ENCODE data around the gene C10orf67.
"Not testable (repeated sequence)": the region's sequence is repeated elsewhere in the genome, so short reads cannot be mapped to it uniquely, and the experiment has no call there.

C10orf67 gene

GRCh38 chr10:23263441-23264164, 81.0 kb downstream of the C10orf67 start:
- TF ChIP-seq CTCF (IDR thresholded peaks at IDR 0.05; ENCODE audit: low read depth, low read length), result no peak
- no peak for TF ChIP-seq MYC (IDR thresholded peaks at IDR 0.05; ENCODE audit: low read depth, low read length)
- no peak for TF ChIP-seq POLR2A (IDR thresholded peaks at IDR 0.05; ENCODE audit: extremely low read depth, insufficient read length)
- TF ChIP-seq MAX (IDR thresholded peaks at IDR 0.05; ENCODE audit: low read depth, low read length), result no peak
- H3K4me3 ChIP-seq (ENCODE audit: low read depth, low read length), result no peak overlapping the region
- DNase-seq (ENCODE audit: low read depth), result no peak

GRCh38 chr10:23262928-23263327, 81.7 kb downstream of the C10orf67 start:
- no peak for DNase-seq (ENCODE audit: low read depth)
- TF ChIP-seq MYC (IDR thresholded peaks at IDR 0.05; ENCODE audit: low read depth, low read length) (no peak), MAX (IDR thresholded peaks at IDR 0.05; ENCODE audit: low read depth, low read length) (no peak), CTCF (IDR thresholded peaks at IDR 0.05; ENCODE audit: low read depth, low read length) (no peak), POLR2A (IDR thresholded peaks at IDR 0.05; ENCODE audit: extremely low read depth, insufficient read length) (no peak)
- H3K4me3 ChIP-seq (ENCODE audit: low read depth, low read length), result no peak overlapping the region

GRCh38 chr10:23258516-23258915, 86.1 kb downstream of the C10orf67 start:
- no peak for DNase-seq (ENCODE audit: low read depth)
- H3K4me3 ChIP-seq (ENCODE audit: low read depth, low read length), result no peak overlapping the region
- TF ChIP-seq CTCF (IDR thresholded peaks at IDR 0.05; ENCODE audit: low read depth, low read length), result no peak
- no peak for TF ChIP-seq POLR2A (IDR thresholded peaks at IDR 0.05; ENCODE audit: extremely low read depth, insufficient read length)
- no peak for TF ChIP-seq MYC (IDR thresholded peaks at IDR 0.05; ENCODE audit: low read depth, low read length)
- no peak for TF ChIP-seq MAX (IDR thresholded peaks at IDR 0.05; ENCODE audit: low read depth, low read length)

- no peak for DNase-seq (ENCODE audit: low read depth)
- no peak overlapping the region for H3K4me3 ChIP-seq (ENCODE audit: low read depth, low read length)
- no peak for TF ChIP-seq MAX (IDR thresholded peaks at IDR 0.05; ENCODE audit: low read depth, low read length)
- no peak for TF ChIP-seq MYC (IDR thresholded peaks at IDR 0.05; ENCODE audit: low read depth, low read length)
- TF ChIP-seq CTCF (IDR thresholded peaks at IDR 0.05; ENCODE audit: low read depth, low read length), result no peak
- TF ChIP-seq POLR2A (IDR thresholded peaks at IDR 0.05; ENCODE audit: extremely low read depth, insufficient read length), result no peak
Measured at GRCh38 chr10:23253780-23254179, 90.8 kb downstream of the C10orf67 start.

GRCh38 chr10:23252859-23253258, 91.7 kb downstream of the C10orf67 start:
- not testable (repeated sequence) for DNase-seq (ENCODE audit: low read depth); H3K4me3 ChIP-seq (ENCODE audit: low read depth, low read length)

- H3K4me3 ChIP-seq (ENCODE audit: low read depth, low read length); DNase-seq (ENCODE audit: low read depth): not testable (repeated sequence)
Measured at GRCh38 chr10:23241779-23242178, 102.8 kb downstream of the C10orf67 start.

GRCh38 chr10:23238015-23238414, 106.6 kb downstream of the C10orf67 start:
- no peak for TF ChIP-seq MYC (IDR thresholded peaks at IDR 0.05; ENCODE audit: low read depth, low read length)
- TF ChIP-seq CTCF (IDR thresholded peaks at IDR 0.05; ENCODE audit: low read depth, low read length), result no peak
- TF ChIP-seq MAX (IDR thresholded peaks at IDR 0.05; ENCODE audit: low read depth, low read length), result no peak
- TF ChIP-seq POLR2A (IDR thresholded peaks at IDR 0.05; ENCODE audit: extremely low read depth, insufficient read length), result no peak
- H3K4me3 ChIP-seq (ENCODE audit: low read depth, low read length), result no peak overlapping the region
- DNase-seq (ENCODE audit: low read depth), result no peak

Data from NB4 (cell line).